Measurements from ENCODE around the gene PNLIPRP2.

- TF ChIP-seq POLR2AphosphoS5 (IDR thresholded peaks at IDR 0.05; ENCODE audit: borderline replicate concordance, low read depth, low read length) (no peak), EZH2 (IDR thresholded peaks at IDR 0.05) (no peak), FOXP2 (optimal IDR thresholded peaks at IDR 0.05; ENCODE audit: control extremely low read depth, extremely low read length, insufficient read depth) (no peak)
These were observed 5.5 kb upstream of the PNLIPRP2 start for GRCh38 chr10:116615199-116615776.

Data from SK-N-MC (cell line).